Heart right ventricle (tissue), 16 donors: ENCODE results near the gene ERP44. TPM values are rescaled to one million over a fixed set of nuclear protein-coding genes. Genes with fewer than 3 reads are reported as not detected.

Source experiments
- ATAC-seq, 8 donors: fragments of 200-7000 bp; cut with Tn5 transposase; one replicate each; pipeline ENCODE4 v1.9.1; 2020; ENCODE audit warnings: mild to moderate bottlenecking in 8 of 8, moderate library complexity in 8 of 8, moderate number of reproducible peaks in 1 of 8
- DNase-seq, 2 donors: peaks; one replicate each; pipeline ENCODE4 v3.0.0-alpha.2; 2020
- H3K27ac ChIP-seq, 10 donors: fragments of 200-600 bp; sonication (generic) in 2 of 10; one replicate each; pipeline versions ENCODE4 v1.5.0 to v1.8.0; 2020 to 2022; ENCODE audit warnings: mild to moderate bottlenecking in 3 of 10
- H3K27me3 ChIP-seq, 7 donors: fragments of 200-600 bp; one replicate each; pipeline ENCODE4 v1.8.0; 2021 to 2022; ENCODE audit warnings: mild to moderate bottlenecking in 2 of 7
- H3K36me3 ChIP-seq, 9 donors: fragments of 200-600 bp; sonication (generic) in 1 of 9; one replicate each; pipeline versions ENCODE4 v1.5.0 to v1.8.0; 2020 to 2022; ENCODE audit warnings: mild to moderate bottlenecking in 2 of 9
- H3K4me1 ChIP-seq, 9 donors: fragments of 200-600 bp; sonication (generic) in 1 of 9; one replicate each; pipeline versions ENCODE4 v1.5.0 to v1.8.0; 2020 to 2022; ENCODE audit warnings: mild to moderate bottlenecking in 4 of 9
- H3K4me3 ChIP-seq, 10 donors: fragments of 200-600 bp; sonication (generic) in 2 of 10; one replicate each; pipeline versions ENCODE4 v1.5.0 to v1.8.0; 2020 to 2022; ENCODE audit warnings: mild to moderate bottlenecking in 7 of 10, moderate library complexity in 2 of 10
- H3K9me3 ChIP-seq, 11 donors: fragments of 200-600 bp in 10 of 11; sonication (generic) in 2 of 11; one replicate each; pipeline versions ENCODE4 v1.5.0 to v1.8.0; 2013 to 2022; ENCODE audit warnings: mild to moderate bottlenecking in 2 of 11, control low read depth in 1 of 11, moderate library complexity in 1 of 11
- CTCF ChIP-seq, 9 donors: fragments of 200-600 bp; sonication (generic) in 2 of 9; IDR thresholded peaks; one replicate each; pipeline versions ENCODE4 v1.5.0 to v1.8.0; 2021 to 2022; ENCODE audit warnings: antibody characterized with exemption in 9 of 9, mild to moderate bottlenecking in 5 of 9, moderate library complexity in 1 of 9
- whole genome bisulfite sequencing, 2 donors: extraction: QIAGEN DNeasy Blood & Tissue Kit; methylation state at CpG; one replicate each; pipeline ENCODE4 v1.1.7; 2013; ENCODE audit warnings: inconsistent platforms in 1 of 2; 5-methylcytosine and 5-hydroxymethylcytosine counted together
- intact Hi-C, 10 donors: fragments of 100-400 bp; cut with DNase I; formaldehyde crosslinking; loops; one replicate each; pipeline versions ENCODE4 v1.11.1 to v1.14.2; 2022
- polyA plus RNA-seq, 2 donors: library from polyadenylated mRNA; stranded (reverse); fragments of 200-250 nt; gene quantifications; one replicate each; pipeline ENCODE4 v1.2.3, GENCODE V29; 2013
- total RNA-seq, 10 donors: library from RNA; stranded (reverse); fragmentation: NEBNext Ultra II Directional in 3 of 10; extraction: Animal tissue kit (Norgen Biotek cat#: 25700) in 3 of 10; gene quantifications; one replicate each; pipeline versions ENCODE4 v1.2.1 to v1.2.4, GENCODE V29; 2021 to 2023
- donor health status: Arrhythmogenic right ventricular cardiomyopathy.
- donor health status: ischemic (EF 13 %, LVEDD 7.1; RV severe dilation, severe dysfunction).
- donor health status: healthy with polysubstance abuse.
- donor health status: DM: no; HTN: yes; CAD: no.
- donor health status: DM: no; HTN: no; CAD: no.
- donor health status: ischemic (EF 25% LVEDD 6.9; RV normal size, moderate dysfunction).
- donor health status: ischemic (EF 25% LVEDD 5.7; RV mildly dilated, moderate dysfunction).
- donor health status: healthy.
- donor health status: DM: yes; HTN: yes; CAD: no.
- donor health status: Ischemic cardiomyopathy.
- donor health status: ischemic (EF 35%, LVEDD 5.7; RV mildly dilated, moderate dysfunction).
- donor health status: nonischemic (EF 11% LVEDD 7.7; RV severe dilation, severe dysfunction).
- donor health status: DM: yes; HTN: yes; CAD: no.
- donor health status: PGD.
- donor health status: ischemic (EF 29% LVEDD 5.4; RV normal size, mild dysfunction).
- donor health status: nonischemic (EF 23%, LVEDD 6.1; RV moderate dilation, normal function).

ERP44 gene
- total and polyA plus RNA-seq, 12 donors: 11.9 to 19.8 (median 15.2) TPM

DNA sequence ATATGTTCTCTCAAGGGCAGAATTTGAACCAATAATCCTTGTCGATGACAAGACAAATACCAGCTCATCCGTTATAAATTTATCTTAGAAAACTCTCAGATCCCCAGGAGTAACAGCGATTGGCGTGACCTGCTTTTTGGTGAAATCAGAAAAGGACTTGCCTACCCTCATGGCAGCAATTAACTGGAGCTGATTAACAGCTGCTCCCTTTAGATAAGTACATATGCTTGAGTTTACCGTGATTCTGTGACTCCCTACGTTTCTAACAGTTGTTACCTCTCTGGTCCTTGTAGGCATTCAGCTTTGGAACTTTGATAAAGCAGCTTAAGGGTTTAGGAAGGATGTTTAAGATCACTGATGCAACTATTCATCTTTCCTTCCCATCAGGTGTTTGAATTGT is 2.8 kb upstream of the ERP44 start:
- H3K36me3 ChIP-seq: peaks cover 0 to 49% (median 22%) of the 10 kb centered on the region in 9 donors
- intact Hi-C loops: loop anchor here in 2 of 10 donors (10.0 kb wide), 2 partner anchors 103 to 113 kb away; no protein-coding TSS in a partner anchor

GRCh38 chr9:100100146-100100667 is 1.4 kb upstream of the ERP44 start:
- peaks cover 0 to 38% (median 34%) of the 10 kb centered on the region in 9 donors for H3K4me1 ChIP-seq
- peak overlapping the region in 9 of 10 donors; percentile 75 to 99 (median 91) for H3K4me3 ChIP-seq
- TF ChIP-seq CTCF (IDR thresholded peaks at IDR 0.05): no peak
- H3K27me3 ChIP-seq: no peaks in the 10 kb centered on the region
- H3K27ac ChIP-seq: peak overlapping the region in 9 of 10 donors; percentile 79 to 95 (median 93)
- ATAC-seq (no peak), DNase-seq (no peak)
- H3K9me3 ChIP-seq: no peaks in the 10 kb centered on the region
- 53 to 65% methylated on average over 2 of the region's 2 CpGs for WGBS, 2 donors
- intact Hi-C loops: loop anchor here in 2 of 10 donors (10.0 kb wide), 2 partner anchors 105 to 115 kb away; no protein-coding TSS in a partner anchor
- peaks cover 0 to 35% (median 11%) of the 10 kb centered on the region in 9 donors for H3K36me3 ChIP-seq

More for the DNA sequence above, 2.8 kb upstream of the ERP44 start:
- DNase-seq: no peak
- no peaks in the 10 kb centered on the region for H3K27me3 ChIP-seq
- H3K4me3 ChIP-seq: no peak overlapping the region
- WGBS, 2 donors: 77 to 81% methylated on average over 6 of the region's 6 CpGs
- no peak for ATAC-seq
- no peaks in the 10 kb centered on the region for H3K9me3 ChIP-seq
- H3K27ac ChIP-seq: no peak overlapping the region
- TF ChIP-seq CTCF (IDR thresholded peaks at IDR 0.05): no peak
- H3K4me1 ChIP-seq: peaks cover 0 to 32% (median 24%) of the 10 kb centered on the region in 9 donors

- peaks cover 0 to 30% (median 6%) of the 10 kb centered on the region in 9 donors for H3K36me3 ChIP-seq
- intact Hi-C loops: loop anchor here in 5 of 10 donors (2.0 to 10.0 kb wide), 7 partner anchors 37 to 875 kb away; partner anchors contain the start of genes NR4A3 (in 2 of the 5), ALG2 (in 1 of the 5) and SEC61B (in 1 of the 5)
- WGBS, 2 donors: 5 to 7% methylated on average over 10 of the region's 10 CpGs
- peak overlapping the region; percentile 79 to 95 (median 92) for H3K27ac ChIP-seq
- peaks cover 0 to 39% (median 34%) of the 10 kb centered on the region in 9 donors for H3K4me1 ChIP-seq
- peak overlapping the region; percentile 66 to 99 (median 88) for H3K4me3 ChIP-seq
- no peaks in the 10 kb centered on the region for H3K27me3 ChIP-seq
- TF ChIP-seq CTCF (IDR thresholded peaks at IDR 0.05): no peak
- H3K9me3 ChIP-seq: no peaks in the 10 kb centered on the region
- peak in 7 of 8 donors; percentile 2 to 23 (median 13) for ATAC-seq
- DNase-seq: no peak
Observed at GRCh38 chr9:100099722-100100042, 882 bp upstream of the ERP44 start.

DNA sequence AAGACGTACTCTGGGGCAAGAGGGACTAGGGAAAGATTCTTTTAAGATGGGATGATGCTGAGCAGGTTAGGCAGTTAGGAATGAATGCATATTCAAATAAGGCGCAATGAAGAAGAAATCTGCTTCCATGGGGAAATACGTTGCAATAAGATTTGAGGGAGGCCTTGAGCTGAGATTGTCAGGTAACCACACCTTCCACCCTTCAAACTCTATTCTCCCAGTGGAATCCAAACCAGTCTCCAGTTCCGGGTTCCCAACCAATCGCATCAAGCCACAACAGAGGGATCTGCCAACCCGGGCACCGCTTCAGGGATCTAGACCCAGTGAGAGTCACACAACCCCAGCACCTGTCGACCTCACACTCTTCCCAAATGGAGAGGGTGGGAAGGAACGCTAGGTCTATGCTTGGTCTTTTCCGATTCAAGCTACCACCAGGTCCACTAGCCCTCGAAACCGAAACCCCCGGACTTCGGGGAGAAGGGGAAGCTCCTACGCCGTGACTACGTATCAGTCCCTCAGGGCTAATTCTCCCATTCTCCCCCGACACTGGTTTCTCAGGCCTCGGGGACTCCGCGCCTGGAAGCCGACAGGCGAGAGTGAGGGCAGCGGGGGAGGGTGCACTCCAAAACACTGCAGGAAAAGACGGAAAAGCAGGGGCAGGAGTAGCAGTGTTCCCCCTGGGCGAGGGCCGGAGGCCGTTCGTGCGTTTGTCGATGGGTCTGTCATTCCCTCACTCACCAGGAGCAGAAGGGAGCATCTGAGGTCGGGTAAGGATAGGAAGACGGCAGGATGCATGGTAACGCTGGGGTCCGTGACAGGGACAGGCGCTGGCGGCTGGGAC is 534 bp downstream of the ERP44 start:
- Histone ChIP-seq H3K4me1 (peaks cover 0 to 41% (median 38%) of the 10 kb centered on the region in 9 donors), H3K27me3 (no peaks in the 10 kb centered on the region), H3K9me3 (no peaks in the 10 kb centered on the region), H3K27ac (peak overlapping the region; percentile 49 to 95 (median 92)), H3K36me3 (peaks cover 0 to 19% (median 0%) of the 10 kb centered on the region in 9 donors), H3K4me3 (peak overlapping the region; percentile 75 to 99 (median 92))
- 1% methylated on average over 37 of the region's 37 CpGs for WGBS, 2 donors
- peak; percentile 33 to 50 for DNase-seq
- intact Hi-C loops: loop anchor here in 5 of 10 donors (2.0 to 10.0 kb wide), 5 partner anchors 36 to 873 kb away; partner anchors contain the start of genes NR4A3 (in 2 of the 5), ALG2 (in 1 of the 5) and SEC61B (in 1 of the 5)
- no peak for TF ChIP-seq CTCF (IDR thresholded peaks at IDR 0.05)
- ATAC-seq: peak; percentile 7 to 54 (median 30)
